ENCODE results near the gene AASS.

AASS gene

DNA sequence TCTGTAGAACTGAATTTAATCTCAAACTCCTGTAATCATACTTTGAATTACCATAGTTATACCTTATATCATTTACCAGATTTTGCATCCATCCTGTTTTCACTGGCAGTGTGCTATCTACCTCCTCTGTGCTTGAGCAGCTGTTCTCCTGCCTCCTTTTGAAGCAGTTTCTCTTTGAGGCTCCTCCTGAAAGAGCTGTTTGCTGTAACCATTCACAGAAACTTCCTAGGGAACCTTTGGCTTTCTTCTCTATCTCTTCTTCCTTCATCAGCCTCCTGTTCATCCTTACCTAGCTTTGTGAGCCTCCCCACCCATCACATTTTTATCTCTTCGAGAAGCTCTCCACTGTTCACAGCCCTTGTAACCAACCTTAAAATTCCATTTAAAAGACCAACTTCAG lies 108.2 kb downstream of the AASS start:
- Mint-ChIP-seq H3K4me3 (no peak overlapping the region), H3K27me3 (no peaks in the 10 kb centered on the region), H3K27ac (no peak overlapping the region)

DNA sequence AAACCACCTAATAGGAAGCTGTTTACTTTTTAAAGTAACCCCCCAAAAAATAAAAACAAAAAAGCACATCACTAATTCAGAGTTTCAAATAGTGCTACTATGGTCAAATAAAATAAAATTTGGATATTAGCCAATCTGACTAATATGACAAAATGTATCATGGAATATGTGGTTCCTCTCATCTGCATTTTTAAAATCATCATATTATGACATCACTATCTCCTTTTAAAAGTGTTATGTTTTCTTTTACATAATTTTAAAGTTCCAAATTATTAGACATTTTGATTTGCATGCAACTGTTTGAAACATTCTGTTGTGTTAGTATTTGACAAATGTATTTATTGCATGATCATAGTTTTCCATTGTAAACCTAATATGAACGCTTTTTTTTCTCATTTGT lies 110.4 kb downstream of the AASS start:
- no peaks in the 10 kb centered on the region for H3K4me1 Mint-ChIP-seq

More for the DNA sequence above, 108.2 kb downstream of the AASS start:
- Mint-ChIP-seq H3K9me3 (no peaks in the 10 kb centered on the region), H3K4me1 (no peaks in the 10 kb centered on the region)
- DNase-seq (no peak), ATAC-seq (no peak)

DNA sequence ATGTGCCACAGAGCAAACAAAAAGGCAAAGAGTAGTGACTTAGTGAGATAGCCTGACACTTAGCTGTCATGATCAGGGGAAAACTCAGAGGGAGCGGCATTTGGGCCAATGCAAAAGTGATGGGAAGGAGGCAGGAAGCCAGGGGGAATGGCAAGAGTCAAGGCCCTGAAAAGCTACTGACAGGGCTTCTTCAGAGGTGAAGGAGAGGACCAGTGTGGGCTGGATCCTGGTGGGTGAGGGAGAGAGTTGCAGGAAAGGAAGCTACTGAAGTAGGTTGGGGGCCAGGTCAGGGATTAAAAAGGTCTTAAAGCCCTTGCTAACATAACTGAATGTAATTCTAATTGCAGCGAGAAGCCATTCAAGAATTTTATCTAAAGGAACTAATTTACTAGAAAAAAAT lies 117.0 kb downstream of the AASS start:
- H3K27ac Mint-ChIP-seq, result no peak overlapping the region
- no peaks in the 10 kb centered on the region for H3K4me1 Mint-ChIP-seq
- H3K27me3 Mint-ChIP-seq, result no peaks in the 10 kb centered on the region
- H3K4me3 Mint-ChIP-seq, result no peak overlapping the region
- DNase-seq (no peak), ATAC-seq (no peak)
- peaks cover 0 to 4% of the 10 kb centered on the region in 2 donors for H3K9me3 Mint-ChIP-seq

More for the DNA sequence above, 110.4 kb downstream of the AASS start:
- no peak for ATAC-seq
- Mint-ChIP-seq H3K27me3 (no peaks in the 10 kb centered on the region), H3K4me3 (no peak overlapping the region), H3K9me3 (no peaks in the 10 kb centered on the region), H3K27ac (no peak overlapping the region)
- no peak for DNase-seq

Data from stimulated activated naive CD8-positive, alpha-beta T cell treated with anti-CD3 and anti-CD28 coated beads, Interleukin-15, amount 100 ng/mL, for 72 hours (primary cell).